ENCODE measurements around the gene HSPB2. TPM values are rescaled to one million over a fixed set of nuclear protein-coding genes. Genes with fewer than 3 reads are reported as not detected.
A peak's percentile ranks its signal among the peaks of the same experiment; 100 is the strongest.

The HSPB2 gene
- total and polyA plus RNA-seq, 7 donors = 20.2 to 55.5 (median 25.0) TPM

GRCh38 chr11:111957663-111958444 lies 45.3 kb downstream of the HSPB2 start:
- peaks cover 24% of the 10 kb centered on the region for H3K4me1 ChIP-seq
- H3K4me3 ChIP-seq = no peak overlapping the region
- no peak for TF ChIP-seq CTCF (IDR thresholded peaks at IDR 0.05)
- 32 to 44% (median 37%) methylated on average over 11 to 12 of the region's 12 CpGs for WGBS, 3 donors
- ATAC-seq (peak; percentile 92 to 94 (median 93)), DNase-seq (peak; percentile 62 to 86)
- H3K36me3 ChIP-seq (ENCODE audit: insufficient read depth in 1 of 2, low read depth in 1 of 2) = no peaks in the 10 kb centered on the region
- no peaks in the 10 kb centered on the region for H3K27me3 ChIP-seq (ENCODE audit: insufficient read depth in 3 of 3, low read length in 2 of 3)
- intact Hi-C loops (cut with DNase I) = loop anchor here in 1 of 2 donors (2.0 kb wide), 1 partner anchor 15 kb away; no protein-coding TSS in a partner anchor
- H3K27ac ChIP-seq = peak overlapping the region; percentile 65
- no peaks in the 10 kb centered on the region for H3K9me3 ChIP-seq

GRCh38 chr11:111960916-111961315 lies 48.4 kb downstream of the HSPB2 start:
- ATAC-seq (peak; percentile 78 to 87 (median 85)), DNase-seq (peak; percentile 57 to 79)
- Histone ChIP-seq H3K9me3 (no peaks in the 10 kb centered on the region), H3K27ac (peak overlapping the region; percentile 73), H3K36me3 (ENCODE audit: insufficient read depth in 1 of 2, low read depth in 1 of 2) (peaks cover 0 to 7% of the 10 kb centered on the region in 2 donors), H3K27me3 (ENCODE audit: insufficient read depth in 3 of 3, low read length in 2 of 3) (no peaks in the 10 kb centered on the region), H3K4me3 (no peak overlapping the region), H3K4me1 (peaks cover 20% of the 10 kb centered on the region)
- TF ChIP-seq CTCF (IDR thresholded peaks at IDR 0.05) = no peak
- intact Hi-C loops (cut with DNase I) = no loop called here
- WGBS, 3 donors = 56 to 59% (median 58%) methylated on average over 5 of the region's 5 CpGs

- no peaks in the 10 kb centered on the region for H3K27me3 ChIP-seq (ENCODE audit: insufficient read depth in 3 of 3, low read length in 2 of 3)
- no peak overlapping the region for H3K4me3 ChIP-seq
- intact Hi-C loops (cut with DNase I) = no loop called here
- ATAC-seq (no peak), DNase-seq (no peak)
- WGBS, 3 donors = 77 to 82% (median 82%) methylated on average over 6 of the region's 6 CpGs
- peaks cover 0 to 7% of the 10 kb centered on the region in 2 donors for H3K36me3 ChIP-seq (ENCODE audit: insufficient read depth in 1 of 2, low read depth in 1 of 2)
- H3K27ac ChIP-seq = peak overlapping the region; percentile 73
- H3K9me3 ChIP-seq = no peaks in the 10 kb centered on the region
- peaks cover 20% of the 10 kb centered on the region for H3K4me1 ChIP-seq
- TF ChIP-seq CTCF (IDR thresholded peaks at IDR 0.05) = no peak
These were observed 49.1 kb downstream of the HSPB2 start for GRCh38 chr11:111961389-111962300.

Other genes with a start within 250 kb of the HSPB2 start
- gene PPP2R1B, start 146.3 kb upstream of the HSPB2 start, total RNA-seq = 10 to 100 TPM in 3 of 4 donors, 1 to 10 TPM in 1; 8.1 to 18.8 (median 14.0) TPM
- gene PPP2R1B, start 146.3 kb upstream of the HSPB2 start, polyA plus RNA-seq = 10 to 100 TPM in 1 of 3 donors, 1 to 10 TPM in 2; 6.6 to 10.7 (median 8.7) TPM
- 10 to 100 TPM; 12.8 to 20.3 (median 16.0) TPM for gene ALG9, start 41.2 kb upstream of the HSPB2 start, total RNA-seq
- 10 to 100 TPM in 2 of 3 donors, 1 to 10 TPM in 1; 9.6 to 21.9 (median 11.4) TPM for gene ALG9, start 41.2 kb upstream of the HSPB2 start, polyA plus RNA-seq
- under 1 TPM; 0.65 to 0.99 (median 0.85) TPM for gene FDXACB1, start 33.6 kb upstream of the HSPB2 start, total RNA-seq
- gene FDXACB1, start 33.6 kb upstream of the HSPB2 start, polyA plus RNA-seq = 1 to 10 TPM in 1 of 3 donors, under 1 TPM in 2; 0.45 to 1.1 (median 0.57) TPM
- gene CFAP68, start 33.2 kb upstream of the HSPB2 start, total RNA-seq = 10 to 100 TPM in 2 of 4 donors, 1 to 10 TPM in 2; 6.6 to 17.7 (median 11.8) TPM
- 1 to 10 TPM; 4.4 to 7.6 (median 4.8) TPM for gene CFAP68, start 33.2 kb upstream of the HSPB2 start, polyA plus RNA-seq
- over 10,000 TPM in 2 of 4 donors, 1,000 to 10,000 TPM in 2; 5,216 to 12,187 (median 10,501) TPM for gene CRYAB, start 964 bp upstream of the HSPB2 start, total RNA-seq
- over 10,000 TPM in 1 of 3 donors, 1,000 to 10,000 TPM in 2; 4,737 to 11,496 (median 9,489) TPM for gene CRYAB, start 964 bp upstream of the HSPB2 start, polyA plus RNA-seq
- gene C11orf52, start 6.2 kb downstream of the HSPB2 start, total RNA-seq = 10 to 100 TPM in 1 of 4 donors, 1 to 10 TPM in 3; 6.2 to 12.3 (median 8.3) TPM
- 10 to 100 TPM in 1 of 3 donors, 1 to 10 TPM in 2; 1.0 to 24.5 (median 4.4) TPM for gene C11orf52, start 6.2 kb downstream of the HSPB2 start, polyA plus RNA-seq
- 10 to 100 TPM in 2 of 4 donors, 1 to 10 TPM in 2; 4.5 to 12.9 (median 9.6) TPM for gene DIXDC1, start 24.6 kb downstream of the HSPB2 start, total RNA-seq
- 1 to 10 TPM; 1.4 to 4.9 (median 2.6) TPM for gene DIXDC1, start 24.6 kb downstream of the HSPB2 start, polyA plus RNA-seq
- gene DLAT, start 112.7 kb downstream of the HSPB2 start, total RNA-seq = 100 to 1,000 TPM in 1 of 4 donors, 10 to 100 TPM in 3; 61.2 to 167 (median 87.7) TPM
- 10 to 100 TPM; 49.8 to 96.8 (median 56.7) TPM for gene DLAT, start 112.7 kb downstream of the HSPB2 start, polyA plus RNA-seq
- 1 to 10 TPM in 2 of 4 donors, under 1 TPM in 2; 0.49 to 1.3 (median 0.97) TPM for gene PIH1D2, start 161.3 kb downstream of the HSPB2 start, total RNA-seq
- gene PIH1D2, start 161.3 kb downstream of the HSPB2 start, polyA plus RNA-seq = 1 to 10 TPM; 1.2 to 3.0 (median 1.8) TPM
- 10 to 100 TPM in 2 of 4 donors, 1 to 10 TPM in 2; 9.3 to 13.8 (median 10.8) TPM for gene NKAPD1, start 161.6 kb downstream of the HSPB2 start, total RNA-seq
- 10 to 100 TPM in 1 of 3 donors, 1 to 10 TPM in 2; 8.5 to 21.6 (median 9.0) TPM for gene NKAPD1, start 161.6 kb downstream of the HSPB2 start, polyA plus RNA-seq
- 100 to 1,000 TPM in 1 of 4 donors, 10 to 100 TPM in 3; 86.6 to 105 (median 90.6) TPM for gene TIMM8B, start 174.0 kb downstream of the HSPB2 start, total RNA-seq
- 100 to 1,000 TPM in 2 of 3 donors, 10 to 100 TPM in 1; 84.3 to 152 (median 120) TPM for gene TIMM8B, start 174.0 kb downstream of the HSPB2 start, polyA plus RNA-seq
- gene SDHD, start 174.1 kb downstream of the HSPB2 start, total RNA-seq = 100 to 1,000 TPM; 168 to 264 (median 192) TPM
- 100 to 1,000 TPM; 219 to 256 (median 234) TPM for gene SDHD, start 174.1 kb downstream of the HSPB2 start, polyA plus RNA-seq